ENCODE measurements around the gene CHCHD3.

CHCHD3 gene

DNA sequence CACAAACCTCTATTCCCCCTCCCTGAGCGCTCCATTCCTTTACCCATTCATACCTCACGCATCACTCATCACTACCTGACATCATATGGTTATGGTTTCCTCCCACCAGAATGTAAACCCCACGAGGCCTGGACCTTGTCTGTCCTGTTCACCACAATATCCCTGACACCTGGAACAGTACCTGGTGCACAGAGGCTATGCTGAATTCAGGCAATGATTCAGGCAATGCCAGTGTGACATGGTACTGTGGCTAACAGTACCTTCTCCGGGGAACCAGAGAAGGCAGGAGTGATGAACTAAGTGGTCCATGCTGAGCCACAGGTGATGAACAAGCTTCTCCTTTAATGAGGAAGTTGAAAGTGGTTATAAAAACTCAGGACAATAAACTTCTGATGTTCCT lies 303.1 kb downstream of the CHCHD3 start:
- H3K27ac ChIP-seq (ENCODE audit: low read length) = no peak overlapping the region
- no peaks in the 10 kb centered on the region for H3K9me3 ChIP-seq (ENCODE audit: control insufficient read depth, low read depth, low read length)
- H3K36me3 ChIP-seq (ENCODE audit: control insufficient read depth, low read depth, low read length) = no peaks in the 10 kb centered on the region
- H3K9ac ChIP-seq (ENCODE audit: low read length) = no peak overlapping the region
- no peak overlapping the region for H3K4me3 ChIP-seq (ENCODE audit: low read length)
- no peaks in the 10 kb centered on the region for H3K27me3 ChIP-seq (ENCODE audit: control insufficient read depth, insufficient read depth, low read length)
- no peaks in the 10 kb centered on the region for H3K4me1 ChIP-seq (ENCODE audit: control insufficient read depth, low read depth, low read length)

DNA sequence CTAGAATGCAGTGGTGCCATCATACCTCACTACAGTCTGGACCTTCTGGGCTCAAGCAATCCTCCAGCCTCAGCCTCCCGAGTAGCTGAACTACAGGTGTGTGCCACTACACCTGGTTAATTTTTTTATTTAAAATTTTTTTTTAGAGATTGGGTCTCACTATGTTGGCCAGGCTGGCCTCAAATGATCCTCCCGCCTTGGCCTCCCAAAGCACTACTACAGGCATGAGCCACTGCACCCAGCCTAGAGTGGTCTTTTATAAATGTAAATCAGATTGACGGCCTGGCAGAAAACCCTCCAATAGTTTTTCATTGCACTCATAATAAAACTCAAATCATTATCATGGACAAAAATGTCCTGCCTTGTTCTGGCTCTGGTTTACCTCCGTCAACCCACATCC lies 303.9 kb downstream of the CHCHD3 start:
- H3K9me3 ChIP-seq (ENCODE audit: control insufficient read depth, low read depth, low read length) = no peaks in the 10 kb centered on the region
- H3K9ac ChIP-seq (ENCODE audit: low read length) = no peak overlapping the region
- no peak overlapping the region for H3K4me3 ChIP-seq (ENCODE audit: low read length)
- no peaks in the 10 kb centered on the region for H3K4me1 ChIP-seq (ENCODE audit: control insufficient read depth, low read depth, low read length)
- no peaks in the 10 kb centered on the region for H3K27me3 ChIP-seq (ENCODE audit: control insufficient read depth, insufficient read depth, low read length)
- H3K36me3 ChIP-seq (ENCODE audit: control insufficient read depth, low read depth, low read length) = no peaks in the 10 kb centered on the region
- no peak overlapping the region for H3K27ac ChIP-seq (ENCODE audit: low read length)

DNA sequence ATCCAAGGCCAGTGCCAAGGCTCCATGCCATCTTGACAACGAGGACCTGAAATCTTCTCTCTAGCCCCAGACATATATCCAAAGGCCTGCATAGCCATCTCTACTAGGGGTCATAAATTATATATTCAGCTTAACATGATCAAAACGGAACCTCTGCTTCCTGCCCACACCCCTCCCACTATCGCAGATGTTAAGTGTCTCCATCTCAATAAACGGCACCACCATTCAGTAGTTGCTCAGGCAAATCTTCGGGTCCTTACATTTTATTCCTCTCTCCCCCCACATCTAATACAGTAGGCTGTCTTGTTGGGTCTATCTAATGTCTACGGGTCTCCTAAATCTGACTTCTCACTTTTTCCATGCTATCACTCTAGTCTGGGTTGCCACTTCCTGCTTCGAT lies 304.5 kb downstream of the CHCHD3 start:
- H3K9me3 ChIP-seq (ENCODE audit: control insufficient read depth, low read depth, low read length) = no peaks in the 10 kb centered on the region
- no peaks in the 10 kb centered on the region for H3K27me3 ChIP-seq (ENCODE audit: control insufficient read depth, insufficient read depth, low read length)
- no peaks in the 10 kb centered on the region for H3K4me1 ChIP-seq (ENCODE audit: control insufficient read depth, low read depth, low read length)
- no peak overlapping the region for H3K9ac ChIP-seq (ENCODE audit: low read length)
- no peaks in the 10 kb centered on the region for H3K36me3 ChIP-seq (ENCODE audit: control insufficient read depth, low read depth, low read length)
- no peak overlapping the region for H3K27ac ChIP-seq (ENCODE audit: low read length)
- no peak overlapping the region for H3K4me3 ChIP-seq (ENCODE audit: low read length)

DNA sequence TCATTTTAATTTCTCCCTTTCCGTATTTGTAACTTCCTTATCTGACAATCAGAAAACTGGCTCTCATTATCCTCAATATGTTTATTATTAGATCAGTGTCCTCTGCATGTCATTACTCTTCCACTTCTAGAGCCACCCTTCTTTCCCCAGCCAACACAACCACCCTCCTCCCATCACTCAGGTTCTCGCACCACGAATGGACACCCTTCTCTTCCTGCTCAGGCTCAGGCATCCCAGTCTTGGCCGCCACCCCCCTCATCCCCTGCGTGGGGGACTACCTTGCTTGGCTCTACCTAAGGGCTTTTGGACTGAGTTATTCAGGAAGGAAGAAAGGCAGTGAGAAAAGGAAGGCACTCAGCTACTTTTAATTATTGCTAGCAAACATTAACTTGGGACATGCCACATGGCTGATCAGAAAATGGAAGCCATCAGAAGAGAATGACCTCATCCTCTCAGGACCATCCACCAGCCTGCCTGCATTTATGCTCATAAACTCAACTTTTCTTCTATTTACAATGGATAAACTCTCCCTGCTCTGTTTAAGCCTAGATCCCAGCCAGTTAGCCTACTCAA lies 305.8 kb downstream of the CHCHD3 start:
- no peaks in the 10 kb centered on the region for H3K4me1 ChIP-seq (ENCODE audit: control insufficient read depth, low read depth, low read length)
- no peak overlapping the region for H3K9ac ChIP-seq (ENCODE audit: low read length)
- H3K9me3 ChIP-seq (ENCODE audit: control insufficient read depth, low read depth, low read length) = no peaks in the 10 kb centered on the region
- H3K27me3 ChIP-seq (ENCODE audit: control insufficient read depth, insufficient read depth, low read length) = no peaks in the 10 kb centered on the region
- H3K4me3 ChIP-seq (ENCODE audit: low read length) = no peak overlapping the region
- H3K27ac ChIP-seq (ENCODE audit: low read length) = no peak overlapping the region
- H3K36me3 ChIP-seq (ENCODE audit: control insufficient read depth, low read depth, low read length) = no peaks in the 10 kb centered on the region

DNA sequence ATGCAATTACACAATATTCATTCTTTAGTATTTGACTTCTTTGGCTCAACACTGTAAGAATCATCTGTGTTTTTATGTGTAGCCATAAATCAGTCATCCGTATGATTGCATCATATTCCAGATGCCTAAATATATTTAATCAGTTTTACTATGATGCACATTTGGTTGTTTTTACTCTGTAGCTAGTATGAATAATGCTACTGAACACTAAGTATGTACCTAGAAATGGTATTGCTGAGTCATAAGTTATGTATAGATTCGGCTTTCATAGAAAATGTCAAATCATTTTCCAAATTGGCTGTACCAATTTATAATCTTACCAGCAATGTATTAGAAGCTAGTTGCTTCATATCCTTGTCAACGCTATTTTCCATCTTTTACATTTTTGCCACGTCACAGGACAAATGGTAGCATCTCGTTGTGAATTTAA lies 308.3 kb downstream of the CHCHD3 start:
- Histone ChIP-seq H3K9me3 (ENCODE audit: control insufficient read depth, low read depth, low read length) (peaks cover 5% of the 10 kb centered on the region), H3K27ac (ENCODE audit: low read length) (no peak overlapping the region), H3K27me3 (ENCODE audit: control insufficient read depth, insufficient read depth, low read length) (no peaks in the 10 kb centered on the region), H3K9ac (ENCODE audit: low read length) (no peak overlapping the region), H3K4me3 (ENCODE audit: low read length) (no peak overlapping the region), H3K36me3 (ENCODE audit: control insufficient read depth, low read depth, low read length) (no peaks in the 10 kb centered on the region), H3K4me1 (ENCODE audit: control insufficient read depth, low read depth, low read length) (no peaks in the 10 kb centered on the region)

DNA sequence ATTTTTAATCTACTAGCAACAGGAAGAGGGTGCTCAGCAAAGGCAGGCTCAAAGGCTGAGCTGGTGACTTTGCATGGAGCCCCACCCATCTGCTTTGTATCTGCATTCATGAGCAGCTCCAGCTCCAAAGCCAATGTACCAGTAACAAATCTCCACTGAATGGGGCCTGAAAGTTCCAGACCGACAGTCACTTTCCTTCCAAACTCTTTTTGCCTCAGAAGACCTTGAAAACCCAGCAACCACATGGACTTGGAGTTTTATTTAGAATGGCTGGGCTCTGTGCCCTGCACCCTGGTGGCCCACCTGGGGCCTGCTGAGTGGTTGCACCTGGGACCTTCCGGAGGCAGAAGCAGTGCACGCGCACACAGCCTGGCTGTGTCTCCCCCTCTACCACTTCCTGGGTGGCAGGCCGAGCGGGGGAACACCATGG lies 310.6 kb downstream of the CHCHD3 start:
- Histone ChIP-seq H3K4me3 (ENCODE audit: low read length) (no peak overlapping the region), H3K4me1 (ENCODE audit: control insufficient read depth, low read depth, low read length) (no peaks in the 10 kb centered on the region), H3K27me3 (ENCODE audit: control insufficient read depth, insufficient read depth, low read length) (no peaks in the 10 kb centered on the region), H3K9ac (ENCODE audit: low read length) (no peak overlapping the region), H3K36me3 (ENCODE audit: control insufficient read depth, low read depth, low read length) (no peaks in the 10 kb centered on the region), H3K9me3 (ENCODE audit: control insufficient read depth, low read depth, low read length) (peaks cover 5% of the 10 kb centered on the region), H3K27ac (ENCODE audit: low read length) (no peak overlapping the region)

DNA sequence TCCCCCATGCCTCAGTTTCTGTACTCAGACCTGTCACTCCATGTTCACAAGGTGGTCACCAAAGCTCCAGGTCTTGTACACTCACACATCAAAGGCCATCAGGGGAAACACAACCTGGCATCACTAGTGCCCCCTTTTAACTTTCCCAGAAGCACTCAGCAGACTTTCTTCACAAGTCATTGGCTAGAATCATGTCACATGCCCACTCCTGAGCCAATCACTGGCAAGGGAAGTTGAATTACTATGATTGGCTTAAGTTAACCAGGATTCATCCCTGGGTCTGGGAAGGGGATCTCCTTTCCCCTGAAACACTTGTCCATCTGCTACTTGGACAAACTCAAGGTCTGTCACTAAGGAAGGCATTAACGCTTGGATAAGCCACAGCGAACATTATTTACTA lies 311.8 kb downstream of the CHCHD3 start:
- H3K9ac ChIP-seq (ENCODE audit: low read length) = no peak overlapping the region
- no peak overlapping the region for H3K4me3 ChIP-seq (ENCODE audit: low read length)
- no peaks in the 10 kb centered on the region for H3K4me1 ChIP-seq (ENCODE audit: control insufficient read depth, low read depth, low read length)
- no peaks in the 10 kb centered on the region for H3K36me3 ChIP-seq (ENCODE audit: control insufficient read depth, low read depth, low read length)
- H3K27ac ChIP-seq (ENCODE audit: low read length) = no peak overlapping the region
- H3K9me3 ChIP-seq (ENCODE audit: control insufficient read depth, low read depth, low read length) = peaks cover 5% of the 10 kb centered on the region
- no peaks in the 10 kb centered on the region for H3K27me3 ChIP-seq (ENCODE audit: control insufficient read depth, insufficient read depth, low read length)

DNA sequence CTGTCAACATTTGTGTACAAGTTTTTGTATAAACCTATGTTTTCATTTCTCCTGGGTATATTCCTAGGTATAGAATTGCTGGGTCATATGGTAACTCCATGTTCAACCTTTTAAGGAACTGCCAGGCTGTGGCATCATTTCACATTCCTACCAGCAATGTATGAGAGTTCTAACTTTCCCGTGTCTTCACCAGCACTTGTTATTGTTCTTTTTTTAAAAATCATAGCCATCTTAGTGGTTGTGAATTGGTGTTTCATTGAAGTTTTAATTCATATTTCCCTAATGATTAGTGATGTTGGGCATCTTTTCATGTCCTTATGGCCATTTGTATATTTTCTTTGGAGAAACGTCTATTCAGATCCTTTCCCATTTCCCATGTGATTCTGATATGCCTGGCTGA lies 312.6 kb downstream of the CHCHD3 start:
- Histone ChIP-seq H3K27ac (ENCODE audit: low read length) (no peak overlapping the region), H3K4me1 (ENCODE audit: control insufficient read depth, low read depth, low read length) (no peaks in the 10 kb centered on the region), H3K27me3 (ENCODE audit: control insufficient read depth, insufficient read depth, low read length) (no peaks in the 10 kb centered on the region), H3K4me3 (ENCODE audit: low read length) (no peak overlapping the region), H3K9ac (ENCODE audit: low read length) (no peak overlapping the region), H3K36me3 (ENCODE audit: control insufficient read depth, low read depth, low read length) (no peaks in the 10 kb centered on the region), H3K9me3 (ENCODE audit: control insufficient read depth, low read depth, low read length) (peaks cover 5% of the 10 kb centered on the region)

DNA sequence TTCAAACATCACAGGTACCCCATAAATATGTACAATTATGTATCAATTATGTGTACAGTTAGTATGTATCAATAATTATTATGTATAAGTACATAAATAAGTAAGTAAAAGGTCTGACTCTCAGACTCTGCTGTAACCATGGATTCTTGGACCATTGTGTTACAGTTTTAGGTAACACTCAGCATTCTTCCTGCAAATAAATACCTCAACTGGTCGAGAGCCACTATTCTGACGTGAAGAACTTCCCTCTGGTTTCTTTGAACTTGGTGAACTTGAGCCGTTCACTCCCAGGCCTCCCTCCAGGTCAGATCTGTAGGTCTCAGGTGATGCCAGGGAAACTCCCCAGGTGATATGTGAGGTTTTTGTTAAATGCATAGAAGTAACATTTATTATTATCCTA lies 313.8 kb downstream of the CHCHD3 start:
- Histone ChIP-seq H3K36me3 (ENCODE audit: control insufficient read depth, low read depth, low read length) (no peaks in the 10 kb centered on the region), H3K9ac (ENCODE audit: low read length) (no peak overlapping the region), H3K27ac (ENCODE audit: low read length) (no peak overlapping the region), H3K9me3 (ENCODE audit: control insufficient read depth, low read depth, low read length) (peaks cover 5% of the 10 kb centered on the region), H3K27me3 (ENCODE audit: control insufficient read depth, insufficient read depth, low read length) (no peaks in the 10 kb centered on the region), H3K4me1 (ENCODE audit: control insufficient read depth, low read depth, low read length) (no peaks in the 10 kb centered on the region), H3K4me3 (ENCODE audit: low read length) (no peak overlapping the region)

DNA sequence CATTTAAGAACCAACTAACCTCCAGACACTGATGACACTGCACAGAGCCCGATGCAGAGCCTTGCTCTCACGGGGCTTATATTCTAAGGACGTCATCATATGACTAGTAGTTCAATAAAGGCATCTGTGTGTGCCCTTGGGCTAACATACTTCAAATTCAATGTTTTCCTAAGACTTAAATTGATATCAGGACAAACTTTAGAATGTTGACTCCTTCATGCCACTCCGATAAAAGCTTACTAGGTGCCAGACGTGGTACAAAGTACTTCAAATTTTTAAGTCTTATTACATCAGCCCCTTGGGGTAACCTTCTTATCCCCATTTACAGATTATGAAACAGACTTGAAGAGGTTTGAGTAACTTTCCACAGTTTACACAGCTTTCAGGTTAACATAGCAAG lies 314.5 kb downstream of the CHCHD3 start:
- no peak overlapping the region for H3K9ac ChIP-seq (ENCODE audit: low read length)
- H3K36me3 ChIP-seq (ENCODE audit: control insufficient read depth, low read depth, low read length) = no peaks in the 10 kb centered on the region
- peaks cover 5% of the 10 kb centered on the region for H3K9me3 ChIP-seq (ENCODE audit: control insufficient read depth, low read depth, low read length)
- no peaks in the 10 kb centered on the region for H3K27me3 ChIP-seq (ENCODE audit: control insufficient read depth, insufficient read depth, low read length)
- no peak overlapping the region for H3K4me3 ChIP-seq (ENCODE audit: low read length)
- no peaks in the 10 kb centered on the region for H3K4me1 ChIP-seq (ENCODE audit: control insufficient read depth, low read depth, low read length)
- no peak overlapping the region for H3K27ac ChIP-seq (ENCODE audit: low read length)

DNA sequence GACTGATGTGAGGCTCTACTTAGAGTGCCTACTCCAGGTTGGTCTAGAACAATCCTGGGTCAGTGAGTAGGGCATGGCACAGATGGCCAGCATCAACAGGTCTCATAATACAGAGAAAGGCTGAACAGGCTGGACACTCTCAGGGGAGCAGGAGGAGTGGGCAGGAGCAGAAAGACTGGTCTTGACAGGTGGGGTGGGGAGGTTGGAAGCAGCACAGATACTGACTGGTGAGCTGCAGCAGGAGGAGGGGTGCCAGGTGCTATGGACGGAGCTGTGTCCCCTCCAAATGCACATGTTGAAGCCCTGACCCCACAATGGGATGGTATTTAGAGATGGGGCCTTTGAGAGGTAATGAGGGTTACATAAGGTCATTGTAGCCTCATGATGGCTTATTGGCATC lies 315.2 kb downstream of the CHCHD3 start:
- Histone ChIP-seq H3K9ac (ENCODE audit: low read length) (no peak overlapping the region), H3K4me1 (ENCODE audit: control insufficient read depth, low read depth, low read length) (no peaks in the 10 kb centered on the region), H3K4me3 (ENCODE audit: low read length) (no peak overlapping the region), H3K9me3 (ENCODE audit: control insufficient read depth, low read depth, low read length) (peaks cover 5% of the 10 kb centered on the region), H3K36me3 (ENCODE audit: control insufficient read depth, low read depth, low read length) (no peaks in the 10 kb centered on the region), H3K27me3 (ENCODE audit: control insufficient read depth, insufficient read depth, low read length) (no peaks in the 10 kb centered on the region), H3K27ac (ENCODE audit: low read length) (no peak overlapping the region)

DNA sequence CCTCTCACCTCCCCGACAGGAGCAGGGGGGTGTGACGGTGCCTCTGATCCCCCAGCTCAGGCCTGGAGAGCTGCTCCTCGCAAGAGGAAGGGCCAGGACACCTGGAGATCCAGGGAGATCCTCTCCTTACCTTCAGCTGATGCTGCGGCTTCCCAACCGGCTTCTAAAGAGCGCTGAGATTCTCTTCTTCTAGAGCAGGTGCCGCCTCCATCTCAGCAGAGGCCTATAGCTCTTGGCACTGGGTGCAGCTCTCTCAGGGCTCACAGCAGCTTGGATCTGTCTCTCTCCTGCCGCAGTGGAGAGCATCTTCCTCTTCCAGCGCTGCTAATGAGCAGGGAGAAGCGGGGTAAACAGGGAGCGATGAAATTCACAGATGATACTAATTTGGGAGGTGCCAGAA lies 316.0 kb downstream of the CHCHD3 start:
- no peaks in the 10 kb centered on the region for H3K27me3 ChIP-seq (ENCODE audit: control insufficient read depth, insufficient read depth, low read length)
- no peak overlapping the region for H3K4me3 ChIP-seq (ENCODE audit: low read length)
- H3K4me1 ChIP-seq (ENCODE audit: control insufficient read depth, low read depth, low read length) = no peaks in the 10 kb centered on the region
- no peak overlapping the region for H3K9ac ChIP-seq (ENCODE audit: low read length)
- H3K9me3 ChIP-seq (ENCODE audit: control insufficient read depth, low read depth, low read length) = peaks cover 5% of the 10 kb centered on the region
- no peak overlapping the region for H3K27ac ChIP-seq (ENCODE audit: low read length)
- H3K36me3 ChIP-seq (ENCODE audit: control insufficient read depth, low read depth, low read length) = no peaks in the 10 kb centered on the region

Data from iPS-18a (cell line).